Tibial nerve (tissue), 4 donors: ENCODE results near the gene ING1. TPM values are rescaled to one million over a fixed set of nuclear protein-coding genes. Genes with fewer than 3 reads are reported as not detected.

Experiments
- DNase-seq, 2 donors: peaks; one replicate each; pipeline ENCODE4 v3.0.0-alpha.2; 2019; ENCODE audit warnings: low spot score in 2 of 2
- H3K27ac ChIP-seq, 4 donors: fragments of 200-600 bp; sonication (generic) in 3 of 4; one replicate each; pipeline ENCODE4 v1.5.1; 2017 to 2019; ENCODE audit warnings: mild to moderate bottlenecking in 1 of 4
- H3K27me3 ChIP-seq, 2 donors: fragments of 200-600 bp; sonication (generic) in 1 of 2; one replicate each; pipeline versions ENCODE4 v1.5.1 to v1.6.0; 2017 to 2019
- H3K36me3 ChIP-seq, 3 donors: fragments of 200-600 bp; sonication (generic); one replicate each; pipeline ENCODE4 v1.5.1; 2018 to 2019
- H3K4me1 ChIP-seq, 4 donors: fragments of 200-600 bp; sonication (generic) in 3 of 4; one replicate each; pipeline ENCODE4 v1.5.1; 2017 to 2019
- H3K4me3 ChIP-seq, 4 donors: fragments of 200-600 bp; sonication (generic) in 3 of 4; one replicate each; pipeline ENCODE4 v1.5.1; 2017 to 2019; ENCODE audit warnings: mild to moderate bottlenecking in 1 of 4, moderate library complexity in 1 of 4
- H3K9me3 ChIP-seq, 4 donors: fragments of 200-600 bp; sonication (generic) in 3 of 4; one replicate each; pipeline ENCODE4 v1.5.1; 2017 to 2019
- CTCF ChIP-seq, 5 experiments: fragments of 200-600 bp in 3 of 5; fragments of 450-650 bp in 2 of 5; sonication (generic) in 3 of 5; IDR thresholded peaks; one replicate each; pipeline ENCODE4 v1.5.1; 2016 to 2019; ENCODE audit warnings: antibody characterized with exemption in 5 of 5, mild to moderate bottlenecking in 3 of 5, moderate library complexity in 2 of 5
- EP300 ChIP-seq, 2 donors: sonication (generic); formaldehyde crosslinking; IDR thresholded peaks; one replicate each; pipeline ENCODE4 v1.6.1; 2017; ENCODE audit warnings: antibody characterized with exemption in 2 of 2, mild to moderate bottlenecking in 1 of 2
- POLR2A ChIP-seq, 2 donors: fragments of 450-650 bp; IDR thresholded peaks; one replicate each; pipeline ENCODE4 v1.6.1; 2017; ENCODE audit warnings: antibody characterized with exemption in 2 of 2, mild to moderate bottlenecking in 2 of 2, moderate library complexity in 2 of 2
- WGBS, 2 donors: methylation state at CpG; one replicate each; pipeline ENCODE4 v1.1.5; 2018; 5-methylcytosine and 5-hydroxymethylcytosine counted together
- total RNA-seq, 4 donors: library from RNA; depleted of rRNA; stranded (reverse); fragments of >200 nt; gene quantifications; one replicate each; pipeline ENCODE4 v1.1.0, GENCODE V29; 2016

The ING1 gene
- total RNA-seq, 4 donors from 2014 or later, result 23.6 to 32.2 (median 28.3) TPM

DNA sequence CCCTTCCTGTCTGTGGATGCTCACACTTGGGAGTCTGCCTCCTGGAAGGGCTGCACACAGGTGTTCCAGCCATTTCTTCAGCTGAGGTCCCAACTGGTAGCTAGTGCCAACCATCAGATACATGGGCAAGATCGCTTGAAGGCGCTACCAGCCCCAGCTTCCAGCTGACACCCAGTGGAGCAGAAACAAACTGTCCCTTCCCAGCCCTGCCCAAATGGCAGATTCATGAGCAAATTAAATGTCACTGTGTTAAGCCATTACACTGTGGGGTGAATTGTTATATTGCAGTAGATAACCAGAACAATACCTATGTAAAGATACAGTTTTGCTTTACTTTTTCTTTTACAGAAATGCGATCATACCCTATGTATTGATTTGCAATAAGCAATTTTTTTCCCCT, 17.6 kb downstream of the ING1 start:
- TF ChIP-seq EP300 (IDR thresholded peaks at IDR 0.05), result no peak
- TF ChIP-seq CTCF (IDR thresholded peaks at IDR 0.05), result no peak
- no peak for TF ChIP-seq POLR2A (IDR thresholded peaks at IDR 0.05)
- Histone ChIP-seq H3K27me3 (no peaks in the 10 kb centered on the region), H3K27ac (no peak overlapping the region), H3K4me3 (no peak overlapping the region), H3K4me1 (no peaks in the 10 kb centered on the region), H3K9me3 (no peaks in the 10 kb centered on the region), H3K36me3 (peaks cover 0 to 3% (median 0%) of the 10 kb centered on the region in 3 donors)
- no peak for DNase-seq
- WGBS, 2 donors, result 91 to 98% methylated on average over 3 of the region's 3 CpGs

DNA sequence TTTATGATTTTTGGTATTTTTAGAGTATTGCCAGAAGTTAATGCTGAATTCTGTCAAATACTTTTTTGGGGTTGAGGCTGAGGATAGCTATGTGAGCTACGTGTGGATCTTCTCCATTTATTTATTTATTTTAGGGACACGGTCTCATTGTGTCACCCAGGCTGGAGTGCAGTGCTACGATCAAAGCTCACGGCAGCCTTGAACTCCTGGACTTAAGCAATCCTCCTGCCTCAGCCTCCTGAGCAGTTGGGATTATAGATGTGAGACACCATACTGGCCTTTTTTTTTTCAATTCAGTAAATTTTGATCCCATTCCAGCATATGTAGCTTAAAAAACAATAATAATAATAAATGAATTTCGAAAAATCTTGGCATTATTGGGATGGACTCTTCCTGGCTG, 21.1 kb downstream of the ING1 start:
- no peaks in the 10 kb centered on the region for H3K9me3 ChIP-seq

DNA sequence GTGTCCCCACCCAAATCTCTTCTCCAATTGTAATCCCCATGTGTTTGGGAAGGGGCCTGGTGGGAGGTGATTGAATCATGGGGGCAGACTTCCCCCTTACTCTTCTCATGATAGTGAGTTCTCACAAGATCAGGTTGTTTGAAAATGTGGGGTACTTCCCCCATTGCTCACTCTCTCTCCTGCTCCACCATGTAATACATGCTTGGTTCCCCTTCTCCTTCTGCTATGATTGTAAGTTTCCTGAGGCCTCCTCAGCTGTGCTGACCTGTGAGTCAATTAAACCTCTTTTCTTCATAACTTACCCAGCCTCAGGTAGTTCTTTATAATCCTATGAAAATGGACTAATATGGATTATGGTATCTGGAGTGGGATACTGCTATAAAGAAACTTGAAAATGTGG, 24.1 kb downstream of the ING1 start:
- H3K4me3 ChIP-seq, result no peak overlapping the region
- no peak for TF ChIP-seq POLR2A (IDR thresholded peaks at IDR 0.05)
- TF ChIP-seq CTCF (IDR thresholded peaks at IDR 0.05), result no peak
- no peak for TF ChIP-seq EP300 (IDR thresholded peaks at IDR 0.05)
- H3K36me3 ChIP-seq, result no peaks in the 10 kb centered on the region
- no peak overlapping the region for H3K27ac ChIP-seq
- no peaks in the 10 kb centered on the region for H3K27me3 ChIP-seq
- no peaks in the 10 kb centered on the region for H3K9me3 ChIP-seq
- DNase-seq, result no peak
- no peaks in the 10 kb centered on the region for H3K4me1 ChIP-seq

More for the DNA sequence above, 21.1 kb downstream of the ING1 start:
- Histone ChIP-seq H3K4me1 (no peaks in the 10 kb centered on the region), H3K27ac (no peak overlapping the region), H3K36me3 (no peaks in the 10 kb centered on the region), H3K4me3 (no peak overlapping the region), H3K27me3 (no peaks in the 10 kb centered on the region)
- WGBS, 2 donors, result 84 to 92% methylated on average over 5 of the region's 5 CpGs
- DNase-seq, result no peak
- TF ChIP-seq EP300 (IDR thresholded peaks at IDR 0.05) (no peak), CTCF (IDR thresholded peaks at IDR 0.05) (no peak), POLR2A (IDR thresholded peaks at IDR 0.05) (no peak)

DNA sequence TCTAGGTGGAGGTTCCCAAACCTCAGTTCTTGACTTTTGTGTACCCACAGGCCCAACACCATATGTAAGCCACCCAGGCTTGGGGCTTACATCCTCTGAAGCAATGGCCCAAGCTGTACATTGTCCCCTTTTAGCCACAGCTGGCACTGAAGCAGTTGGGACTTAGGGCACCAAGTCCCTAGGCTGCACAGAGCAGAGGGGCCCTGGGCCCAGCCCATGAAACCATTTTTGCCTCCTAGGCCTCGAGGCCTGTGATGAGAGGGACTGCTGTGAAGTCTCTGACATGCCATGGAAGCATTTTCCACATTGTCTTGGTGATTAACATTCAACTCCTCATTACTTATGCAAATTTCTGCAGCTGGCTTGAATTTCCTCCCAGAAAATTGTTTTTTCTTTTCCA, 30.2 kb downstream of the ING1 start:
- no peak overlapping the region for H3K4me3 ChIP-seq
- H3K27me3 ChIP-seq, result no peaks in the 10 kb centered on the region
- 85 to 86% methylated on average over 1 of the region's 1 CpG for WGBS, 2 donors
- DNase-seq, result no peak
- peaks cover 0 to 9% (median 2%) of the 10 kb centered on the region in 4 donors for H3K9me3 ChIP-seq
- H3K36me3 ChIP-seq, result no peaks in the 10 kb centered on the region
- H3K27ac ChIP-seq, result no peak overlapping the region
- no peaks in the 10 kb centered on the region for H3K4me1 ChIP-seq
- TF ChIP-seq POLR2A (IDR thresholded peaks at IDR 0.05), result no peak
- no peak for TF ChIP-seq CTCF (IDR thresholded peaks at IDR 0.05)
- no peak for TF ChIP-seq EP300 (IDR thresholded peaks at IDR 0.05)

DNA sequence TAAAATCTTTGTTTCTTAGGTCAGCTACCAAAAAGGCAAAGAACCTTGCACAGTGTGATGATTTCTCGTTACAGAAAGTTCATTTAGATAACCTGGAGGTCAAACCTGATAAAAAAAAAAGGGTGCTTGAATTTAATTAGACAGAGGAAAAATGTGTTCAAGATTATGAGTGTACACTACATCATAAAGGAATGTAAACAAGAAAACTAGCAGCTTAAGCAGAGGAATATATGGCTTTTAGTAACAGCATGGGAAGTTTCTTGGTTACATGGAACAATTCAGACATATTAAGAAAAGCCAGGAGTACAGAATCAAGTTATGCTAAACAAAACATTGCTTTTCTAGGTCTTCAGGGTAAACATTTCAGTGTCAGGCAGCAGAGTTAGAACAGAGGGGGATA, 32.9 kb downstream of the ING1 start:
- TF ChIP-seq CTCF (IDR thresholded peaks at IDR 0.05), result no peak
- no peak for TF ChIP-seq EP300 (IDR thresholded peaks at IDR 0.05)
- TF ChIP-seq POLR2A (IDR thresholded peaks at IDR 0.05), result no peak
- Histone ChIP-seq H3K4me3 (no peak overlapping the region), H3K36me3 (peaks cover 0 to 15% (median 0%) of the 10 kb centered on the region in 3 donors), H3K27me3 (no peaks in the 10 kb centered on the region), H3K4me1 (no peaks in the 10 kb centered on the region), H3K9me3 (peaks cover 0 to 15% (median 2%) of the 10 kb centered on the region in 4 donors), H3K27ac (no peak overlapping the region)
- 61 to 65% methylated on average over 1 of the region's 1 CpG for WGBS, 2 donors
- DNase-seq, result no peak
